Thoracic aorta (tissue), 2 donors: ENCODE data around the gene AOPEP. TPM values are rescaled to one million over a fixed set of nuclear protein-coding genes. Genes with fewer than 3 reads are reported as not detected.

Source experiments
- ATAC-seq: fragments of 150-250 bp; one replicate; pipeline ENCODE4 v1.8.0; 2017; ENCODE audit warnings: low read depth; ENCODE audit not compliant: insufficient number of reproducible peaks, low FRiP score
- DNase-seq: peaks from one replicate; pipeline ENCODE4 v3.0.0-alpha.2; 2020; ENCODE audit warnings: low spot score
- H3K27ac ChIP-seq, 2 donors: fragments of 200-600 bp; sonication (generic); 1 replicate in 1 of 2; 2 replicates in 1 of 2; pipeline ENCODE4 v1.5.1; 2016; ENCODE audit warnings: mild to moderate bottlenecking in 2 of 2, moderate library complexity in 2 of 2
- H3K27me3 ChIP-seq: fragments of 200-600 bp; sonication (generic); replicated peaks from 2 replicates; pipeline ENCODE4 v1.6.0; 2016; ENCODE audit warnings: mild to moderate bottlenecking; ENCODE audit not compliant: insufficient read depth
- H3K36me3 ChIP-seq: fragments of 200-600 bp; sonication (generic); one replicate; pipeline ENCODE4 v1.5.1; 2016
- H3K4me1 ChIP-seq, 2 donors: fragments of 200-600 bp; sonication (generic); 1 replicate in 1 of 2; 2 replicates in 1 of 2; pipeline versions ENCODE4 v1.5.1 to v1.6.0; 2016; ENCODE audit warnings: low read depth in 2 of 2, mild to moderate bottlenecking in 1 of 2; ENCODE audit not compliant: control insufficient read depth in 1 of 2
- H3K4me3 ChIP-seq: fragments of 200-600 bp; sonication (generic); 2 replicates; pipeline ENCODE4 v1.5.1; 2016; ENCODE audit warnings: mild to moderate bottlenecking
- H3K9me3 ChIP-seq: fragments of 200-600 bp; sonication (generic); 2 replicates; pipeline ENCODE4 v1.5.1; 2016
- CTCF ChIP-seq: fragments of 200-600 bp; sonication (generic); IDR thresholded peaks from one replicate; pipeline ENCODE4 v1.5.1; 2019; ENCODE audit warnings: antibody characterized with exemption
- total RNA-seq, 2 donors: library from RNA; depleted of rRNA; stranded (reverse); fragments of >200 nt; gene quantifications; one replicate each; pipeline versions ENCODE4 v1.1.0 to v1.2.3, GENCODE V29; 2016

The AOPEP gene
- total RNA-seq, 2 donors from 2014 or later: 494 to 668 TPM

- DNase-seq (no peak), ATAC-seq (no peak)
- Histone ChIP-seq H3K27me3 (no peaks in the 10 kb centered on the region), H3K27ac (no peak overlapping the region), H3K9me3 (no peaks in the 10 kb centered on the region), H3K4me3 (no peak overlapping the region), H3K36me3 (no peaks in the 10 kb centered on the region), H3K4me1 (peaks cover 3 to 42% of the 10 kb centered on the region in 2 donors)
- TF ChIP-seq CTCF: no peak
These were observed 62.1 kb downstream of the AOPEP start for GRCh38 chr9:94788570-94789105.

- no peak overlapping the region for H3K27ac ChIP-seq
- no peaks in the 10 kb centered on the region for H3K36me3 ChIP-seq
- TF ChIP-seq CTCF: no peak
- no peaks in the 10 kb centered on the region for H3K27me3 ChIP-seq
- H3K9me3 ChIP-seq: no peaks in the 10 kb centered on the region
- no peak overlapping the region for H3K4me3 ChIP-seq
- peaks cover 3 to 58% of the 10 kb centered on the region in 2 donors for H3K4me1 ChIP-seq
- ATAC-seq: no peak
- DNase-seq: no peak
These were observed 64.9 kb downstream of the AOPEP start for GRCh38 chr9:94791435-94791834.

- Histone ChIP-seq H3K36me3 (no peaks in the 10 kb centered on the region), H3K27ac (peak overlapping the region; percentile 80), H3K27me3 (no peaks in the 10 kb centered on the region), H3K9me3 (no peaks in the 10 kb centered on the region), H3K4me1 (peaks cover 3 to 53% of the 10 kb centered on the region in 2 donors), H3K4me3 (no peak overlapping the region)
- no peak for DNase-seq
- peak; percentile 9 for ATAC-seq
- no peak for TF ChIP-seq CTCF
These were observed 66.0 kb downstream of the AOPEP start for GRCh38 chr9:94792511-94792910.

GRCh38 chr9:94794476-94795167, 68.1 kb downstream of the AOPEP start:
- Histone ChIP-seq H3K27me3 (no peaks in the 10 kb centered on the region), H3K27ac (peak overlapping the region in 1 of 2 donors; percentile 2), H3K4me3 (no peak overlapping the region), H3K9me3 (no peaks in the 10 kb centered on the region), H3K36me3 (no peaks in the 10 kb centered on the region), H3K4me1 (peaks cover 3 to 65% of the 10 kb centered on the region in 2 donors)
- DNase-seq (no peak), ATAC-seq (no peak)
- TF ChIP-seq CTCF: no peak

GRCh38 chr9:94796687-94797086, 70.2 kb downstream of the AOPEP start:
- H3K4me3 ChIP-seq: no peak overlapping the region
- DNase-seq (no peak), ATAC-seq (no peak)
- H3K4me1 ChIP-seq: peaks cover 17 to 84% of the 10 kb centered on the region in 2 donors
- TF ChIP-seq CTCF: no peak
- peak overlapping the region in 1 of 2 donors; percentile 35 for H3K27ac ChIP-seq
- H3K9me3 ChIP-seq: no peaks in the 10 kb centered on the region
- H3K36me3 ChIP-seq: no peaks in the 10 kb centered on the region
- H3K27me3 ChIP-seq: no peaks in the 10 kb centered on the region
